ENCODE measurements around the gene SMOC1.
A peak's percentile ranks its signal among the peaks of the same experiment; 100 is the strongest.

SMOC1 gene

GRCh38 chr14:70013271-70013873 is 134.2 kb downstream of the SMOC1 start:
- DNase-seq: peak; percentile 40

GRCh38 chr14:70014406-70015095 is 135.3 kb downstream of the SMOC1 start:
- DNase-seq: no peak

GRCh38 chr14:70018230-70018629 is 139.0 kb downstream of the SMOC1 start:
- DNase-seq: no peak

GRCh38 chr14:70018713-70019211 is 139.5 kb downstream of the SMOC1 start:
- no peak for DNase-seq

GRCh38 chr14:70019695-70020094 is 140.5 kb downstream of the SMOC1 start:
- no peak for DNase-seq

GRCh38 chr14:70020352-70021170 is 141.3 kb downstream of the SMOC1 start:
- no peak for DNase-seq

GRCh38 chr14:70021548-70022220 is 142.5 kb downstream of the SMOC1 start:
- DNase-seq: no peak

- DNase-seq: no peak
Measured at GRCh38 chr14:70022771-70023445, 143.7 kb downstream of the SMOC1 start.

GRCh38 chr14:70023871-70024270 is 144.7 kb downstream of the SMOC1 start:
- no peak for DNase-seq

- peak; percentile 51 for DNase-seq
Measured at GRCh38 chr14:70027785-70028428, 148.7 kb downstream of the SMOC1 start.

GRCh38 chr14:70029296-70030132 is 150.3 kb downstream of the SMOC1 start:
- no peak for DNase-seq

GRCh38 chr14:70032016-70032415 is 152.8 kb downstream of the SMOC1 start:
- no peak for DNase-seq

- no peak for DNase-seq
Measured at GRCh38 chr14:70032447-70032846, 153.2 kb downstream of the SMOC1 start.

- DNase-seq: no peak
Measured at GRCh38 chr14:70033116-70033515, 153.9 kb downstream of the SMOC1 start.

GRCh38 chr14:70033561-70033960 is 154.3 kb downstream of the SMOC1 start:
- no peak for DNase-seq

- DNase-seq: no peak
Measured at GRCh38 chr14:70034257-70034656, 155.0 kb downstream of the SMOC1 start.

- DNase-seq: no peak
Measured at GRCh38 chr14:70036665-70037064, 157.4 kb downstream of the SMOC1 start.

- DNase-seq: no peak
Measured at GRCh38 chr14:70043001-70043400, 163.8 kb downstream of the SMOC1 start.

GRCh38 chr14:70045310-70045709 is 166.1 kb downstream of the SMOC1 start:
- DNase-seq: no peak

- peak; percentile 23 for DNase-seq
Measured at GRCh38 chr14:70045844-70046535, 166.8 kb downstream of the SMOC1 start.

Measured in stimulated activated CD4-positive, alpha-beta T cell treated with anti-CD3 and anti-CD28 coated beads, Interleukin-1b, Interleukin-23, amount 100 ng/mL, for 48 hours (primary cell).